Neural cell (in vitro differentiated cells): ENCODE results near the gene TK2.

ENCODE experiments used
- EP300 ChIP-seq: fragments of 450-650 bp; conservative IDR thresholded peaks from 2 replicates; pipeline ENCODE4 v1.6.1; 2014; ENCODE audit warnings: antibody characterized with exemption, mild to moderate bottlenecking, moderate library complexity; ENCODE audit not compliant: poor library complexity, severe bottlenecking
- EZH2 ChIP-seq: fragments of 200-600, 300-800 bp; shearing (Covaris generic), sonication (generic); IDR thresholded peaks from 2 replicates; pipeline ENCODE4 v1.6.1; 2014; ENCODE audit warnings: antibody characterized with exemption, low read length, borderline replicate concordance, mild to moderate bottlenecking; ENCODE audit not compliant: insufficient read depth, poor library complexity, severe bottlenecking
- POLR2AphosphoS5 ChIP-seq: IDR thresholded peaks from 2 replicates; pipeline ENCODE4 v1.6.1; 2012
- RAD21 ChIP-seq: fragments of 450-650 bp; conservative IDR thresholded peaks from 2 replicates; pipeline ENCODE4 v1.6.1; 2014; ENCODE audit warnings: antibody characterized with exemption, mild to moderate bottlenecking, moderate library complexity
- SMC3 ChIP-seq: fragments of 450-650 bp; conservative IDR thresholded peaks from 2 replicates; pipeline ENCODE4 v1.6.1; 2014; ENCODE audit warnings: antibody characterized with exemption, mild to moderate bottlenecking, moderate library complexity; ENCODE audit not compliant: poor library complexity
- TAF1 ChIP-seq: IDR thresholded peaks from 2 replicates; pipeline ENCODE4 v1.6.1; 2012; ENCODE audit warnings: low read depth
- TF ChIP-seq, protein P1 (sequence below): fragments of 450-650 bp; IDR thresholded peaks from 2 replicates; pipeline ENCODE4 v1.5.1; 2014; ENCODE audit warnings: antibody characterized with exemption, mild to moderate bottlenecking, moderate library complexity; ENCODE audit not compliant: poor library complexity, severe bottlenecking

DNA sequence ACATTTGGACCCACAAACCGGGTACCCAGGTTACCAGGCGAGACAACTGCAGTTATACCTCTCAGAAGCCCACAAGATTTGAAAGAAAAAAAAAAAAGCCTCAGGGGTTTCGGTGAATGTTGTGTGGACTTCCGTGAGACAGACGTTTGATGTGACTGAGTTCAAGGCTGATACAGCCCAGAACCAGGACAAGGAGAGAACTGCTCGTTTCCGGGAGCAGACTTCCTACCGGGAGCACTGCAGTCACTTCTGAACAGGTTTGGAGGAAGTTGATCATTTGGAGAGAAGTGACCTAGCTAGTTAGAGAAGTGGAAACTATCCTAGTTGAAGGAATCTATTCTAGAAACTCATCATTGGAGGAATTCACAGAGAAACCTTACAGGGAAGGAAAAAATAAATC, 3.3 kb upstream of the TK2 start:
- TF ChIP-seq, protein P1, sequence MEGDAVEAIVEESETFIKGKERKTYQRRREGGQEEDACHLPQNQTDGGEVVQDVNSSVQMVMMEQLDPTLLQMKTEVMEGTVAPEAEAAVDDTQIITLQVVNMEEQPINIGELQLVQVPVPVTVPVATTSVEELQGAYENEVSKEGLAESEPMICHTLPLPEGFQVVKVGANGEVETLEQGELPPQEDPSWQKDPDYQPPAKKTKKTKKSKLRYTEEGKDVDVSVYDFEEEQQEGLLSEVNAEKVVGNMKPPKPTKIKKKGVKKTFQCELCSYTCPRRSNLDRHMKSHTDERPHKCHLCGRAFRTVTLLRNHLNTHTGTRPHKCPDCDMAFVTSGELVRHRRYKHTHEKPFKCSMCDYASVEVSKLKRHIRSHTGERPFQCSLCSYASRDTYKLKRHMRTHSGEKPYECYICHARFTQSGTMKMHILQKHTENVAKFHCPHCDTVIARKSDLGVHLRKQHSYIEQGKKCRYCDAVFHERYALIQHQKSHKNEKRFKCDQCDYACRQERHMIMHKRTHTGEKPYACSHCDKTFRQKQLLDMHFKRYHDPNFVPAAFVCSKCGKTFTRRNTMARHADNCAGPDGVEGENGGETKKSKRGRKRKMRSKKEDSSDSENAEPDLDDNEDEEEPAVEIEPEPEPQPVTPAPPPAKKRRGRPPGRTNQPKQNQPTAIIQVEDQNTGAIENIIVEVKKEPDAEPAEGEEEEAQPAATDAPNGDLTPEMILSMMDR: no peak
- TF ChIP-seq EZH2: no peak
- no peak for TF ChIP-seq POLR2AphosphoS5
- TF ChIP-seq EP300: no peak
- TF ChIP-seq TAF1: no peak
- TF ChIP-seq RAD21: no peak
- no peak for TF ChIP-seq SMC3
